Activated T-cell treated with anti-CD3 and anti-CD28 coated beads, Interleukin-2, amount 50 U/mL, for 4 hours (primary cell): ENCODE data around the gene CBLN4. TPM values are rescaled to one million over a fixed set of nuclear protein-coding genes. Genes with fewer than 3 reads are reported as not detected.

Experiments
- ATAC-seq, 2 donors: fragments of 200-7000 bp; cut with Tn5 transposase; one replicate each; pipeline ENCODE4 v1.10.0; 2021
- DNase-seq: peaks from one replicate; pipeline ENCODE4 v3.0.0-alpha.2; 2020
- H3K27me3 Mint-ChIP-seq: one replicate; pipeline ENCODE4 v1.8.0; 2021; ENCODE audit warnings: low read depth, mixed read lengths
- H3K36me3 Mint-ChIP-seq: one replicate; pipeline ENCODE4 v1.8.0; 2022; ENCODE audit warnings: mixed read lengths; ENCODE audit not compliant: insufficient read depth
- H3K4me1 Mint-ChIP-seq: one replicate; pipeline ENCODE4 v1.8.0; 2021; ENCODE audit warnings: low read depth, mixed read lengths
- H3K4me3 Mint-ChIP-seq: one replicate; pipeline ENCODE4 v1.8.0; 2021; ENCODE audit warnings: mild to moderate bottlenecking, moderate library complexity, mixed read lengths
- H3K9me3 Mint-ChIP-seq: one replicate; pipeline ENCODE4 v1.8.0; 2021; ENCODE audit warnings: mixed read lengths
- total RNA-seq, 3 donors: library from RNA; stranded (reverse); gene quantifications; one replicate each; pipeline ENCODE4 v1.2.1, GENCODE V29; 2021

CBLN4 gene
- not detected for total RNA-seq

GRCh38 chr20:56005389-56005715, at the start of gene CBLN4:
TSS of gene CBLN4 (minus strand) at chr20:56005519. CDS start at chr20:56004171, 1,348 bp downstream.
- ATAC-seq (no peak), DNase-seq (no peak)
- H3K4me3 Mint-ChIP-seq = no peak within 1 kb of the TSS

GRCh38 chr20:56043227-56043626, 37.9 kb upstream of the CBLN4 start:
- DNase-seq = no peak
- no peak overlapping the region for H3K4me3 Mint-ChIP-seq
- H3K9me3 Mint-ChIP-seq = no peaks in the 10 kb centered on the region
- ATAC-seq = no peak
- H3K27me3 Mint-ChIP-seq = no peaks in the 10 kb centered on the region
- no peaks in the 10 kb centered on the region for H3K36me3 Mint-ChIP-seq
- no peaks in the 10 kb centered on the region for H3K4me1 Mint-ChIP-seq

More at GRCh38 chr20:56005389-56005715, at the start of gene CBLN4:
- H3K27me3 Mint-ChIP-seq = peaks cover 34% of the 10 kb centered on the region
- no peaks in the 10 kb centered on the region for H3K4me1 Mint-ChIP-seq
- no peaks in the 10 kb centered on the region for H3K36me3 Mint-ChIP-seq
- H3K9me3 Mint-ChIP-seq = no peaks in the 10 kb centered on the region

- Mint-ChIP-seq H3K36me3 (no peaks in the 10 kb centered on the region), H3K27me3 (no peaks in the 10 kb centered on the region), H3K9me3 (peaks cover 48% of the 10 kb centered on the region), H3K4me1 (no peaks in the 10 kb centered on the region), H3K4me3 (no peak overlapping the region)
- DNase-seq (no peak), ATAC-seq (no peak)
Observed at GRCh38 chr20:56032251-56032650, 26.9 kb upstream of the CBLN4 start.

- no peak for DNase-seq
- Mint-ChIP-seq H3K36me3 (no peaks in the 10 kb centered on the region), H3K4me3 (no peak overlapping the region), H3K4me1 (no peaks in the 10 kb centered on the region), H3K9me3 (peaks cover 4% of the 10 kb centered on the region), H3K27me3 (no peaks in the 10 kb centered on the region)
- no peak for ATAC-seq
Observed at GRCh38 chr20:56018716-56019115, 13.4 kb upstream of the CBLN4 start.

GRCh38 chr20:56018194-56018593, 12.9 kb upstream of the CBLN4 start:
- no peak for DNase-seq
- no peaks in the 10 kb centered on the region for H3K36me3 Mint-ChIP-seq
- no peaks in the 10 kb centered on the region for H3K4me1 Mint-ChIP-seq
- H3K4me3 Mint-ChIP-seq = no peak overlapping the region
- peaks cover 4% of the 10 kb centered on the region for H3K9me3 Mint-ChIP-seq
- no peaks in the 10 kb centered on the region for H3K27me3 Mint-ChIP-seq
- ATAC-seq = no peak

- ATAC-seq (no peak), DNase-seq (no peak)
- Mint-ChIP-seq H3K4me3 (no peak overlapping the region), H3K27me3 (no peaks in the 10 kb centered on the region), H3K36me3 (no peaks in the 10 kb centered on the region), H3K9me3 (peaks cover 4% of the 10 kb centered on the region), H3K4me1 (no peaks in the 10 kb centered on the region)
Observed at GRCh38 chr20:56017560-56017959, 12.2 kb upstream of the CBLN4 start.

GRCh38 chr20:56014998-56015397, 9.7 kb upstream of the CBLN4 start:
- H3K4me1 Mint-ChIP-seq = no peaks in the 10 kb centered on the region
- no peaks in the 10 kb centered on the region for H3K36me3 Mint-ChIP-seq
- peaks cover 8% of the 10 kb centered on the region for H3K9me3 Mint-ChIP-seq
- ATAC-seq = no peak
- H3K4me3 Mint-ChIP-seq = no peak overlapping the region
- DNase-seq = no peak
- H3K27me3 Mint-ChIP-seq = no peaks in the 10 kb centered on the region

- ATAC-seq (no peak), DNase-seq (no peak)
- Mint-ChIP-seq H3K4me1 (no peaks in the 10 kb centered on the region), H3K36me3 (no peaks in the 10 kb centered on the region), H3K4me3 (no peak overlapping the region), H3K9me3 (peaks cover 8% of the 10 kb centered on the region), H3K27me3 (no peaks in the 10 kb centered on the region)
Observed at GRCh38 chr20:56014151-56014550, 8.8 kb upstream of the CBLN4 start.

- Mint-ChIP-seq H3K9me3 (no peaks in the 10 kb centered on the region), H3K27me3 (peaks cover 34% of the 10 kb centered on the region), H3K36me3 (no peaks in the 10 kb centered on the region)
Observed at GRCh38 chr20:56004611-56005388, 519 bp downstream of the CBLN4 start.

GRCh38 chr20:56004007-56004406, 1.3 kb downstream of the CBLN4 start:
- Mint-ChIP-seq H3K9me3 (no peaks in the 10 kb centered on the region), H3K4me1 (no peaks in the 10 kb centered on the region), H3K4me3 (no peak overlapping the region), H3K36me3 (no peaks in the 10 kb centered on the region), H3K27me3 (peaks cover 34% of the 10 kb centered on the region)
- DNase-seq = no peak
- no peak for ATAC-seq

More at GRCh38 chr20:56004611-56005388, 519 bp downstream of the CBLN4 start:
- no peak overlapping the region for H3K4me3 Mint-ChIP-seq
- no peak for DNase-seq
- ATAC-seq = no peak
- H3K4me1 Mint-ChIP-seq = no peaks in the 10 kb centered on the region

GRCh38 chr20:56002908-56003800, 2.2 kb downstream of the CBLN4 start:
- no peak for ATAC-seq
- H3K4me3 Mint-ChIP-seq = no peak overlapping the region
- H3K36me3 Mint-ChIP-seq = no peaks in the 10 kb centered on the region
- no peaks in the 10 kb centered on the region for H3K4me1 Mint-ChIP-seq
- H3K9me3 Mint-ChIP-seq = no peaks in the 10 kb centered on the region
- H3K27me3 Mint-ChIP-seq = peaks cover 34% of the 10 kb centered on the region
- DNase-seq = no peak

- H3K4me1 Mint-ChIP-seq = no peaks in the 10 kb centered on the region
Observed at GRCh38 chr20:56001890-56002289, 3.4 kb downstream of the CBLN4 start.

GRCh38 chr20:56001106-56001785, 4.1 kb downstream of the CBLN4 start:
- H3K36me3 Mint-ChIP-seq = no peaks in the 10 kb centered on the region
- H3K4me3 Mint-ChIP-seq = no peak overlapping the region
- no peaks in the 10 kb centered on the region for H3K9me3 Mint-ChIP-seq
- peaks cover 30% of the 10 kb centered on the region for H3K27me3 Mint-ChIP-seq
- H3K4me1 Mint-ChIP-seq = no peaks in the 10 kb centered on the region
- ATAC-seq (no peak), DNase-seq (no peak)

More at GRCh38 chr20:56001890-56002289, 3.4 kb downstream of the CBLN4 start:
- ATAC-seq (no peak), DNase-seq (no peak)
- Mint-ChIP-seq H3K27me3 (peaks cover 33% of the 10 kb centered on the region), H3K4me3 (no peak overlapping the region), H3K9me3 (no peaks in the 10 kb centered on the region), H3K36me3 (no peaks in the 10 kb centered on the region)

- no peaks in the 10 kb centered on the region for H3K36me3 Mint-ChIP-seq
- no peaks in the 10 kb centered on the region for H3K9me3 Mint-ChIP-seq
- DNase-seq (no peak), ATAC-seq (no peak)
- H3K27me3 Mint-ChIP-seq = no peaks in the 10 kb centered on the region
- no peak overlapping the region for H3K4me3 Mint-ChIP-seq
- H3K4me1 Mint-ChIP-seq = no peaks in the 10 kb centered on the region
Observed at GRCh38 chr20:55978550-55978949, 26.8 kb downstream of the CBLN4 start.
